ENCODE measurements around the gene FRAT1.

DNA sequence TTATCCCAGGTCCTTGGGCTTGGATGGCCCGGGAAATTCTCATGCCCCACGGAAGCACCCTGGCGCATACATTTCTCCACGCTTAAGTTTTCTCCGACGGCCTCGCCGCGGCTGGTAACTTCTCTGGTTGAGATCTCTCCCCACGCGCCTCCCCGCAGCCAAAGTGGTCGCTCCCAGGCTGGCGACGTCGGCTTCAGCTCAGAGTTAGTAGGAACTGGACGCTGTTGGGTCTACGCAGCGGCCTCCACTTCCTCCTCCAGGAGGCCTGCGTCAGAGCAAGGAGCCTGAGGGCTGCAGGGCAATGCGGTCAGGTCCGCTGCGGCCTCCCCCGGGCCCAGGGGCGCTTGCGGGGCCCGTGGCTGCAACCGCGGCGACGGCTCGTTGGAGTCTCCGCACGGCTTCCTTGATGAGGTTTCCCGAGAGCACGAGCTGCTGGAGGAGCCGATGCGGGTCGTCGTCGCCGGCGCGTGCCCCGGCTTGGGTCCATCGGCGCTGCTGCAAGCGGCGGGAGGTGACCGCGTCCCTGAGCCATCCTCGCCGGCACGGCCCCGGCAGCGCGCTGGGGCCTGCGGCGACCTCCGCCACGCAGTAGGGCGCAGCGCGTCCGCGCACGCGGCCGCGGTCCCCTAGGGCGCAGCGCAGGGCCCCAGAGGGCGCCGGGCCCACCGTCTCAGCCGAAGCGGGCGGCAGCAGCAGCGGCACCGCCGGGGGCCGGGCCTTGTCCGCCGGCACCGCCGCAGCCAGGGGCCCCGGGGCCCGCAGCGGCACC lies 14.7 kb downstream of the FRAT1 start:
- TF ChIP-seq, protein P1, sequence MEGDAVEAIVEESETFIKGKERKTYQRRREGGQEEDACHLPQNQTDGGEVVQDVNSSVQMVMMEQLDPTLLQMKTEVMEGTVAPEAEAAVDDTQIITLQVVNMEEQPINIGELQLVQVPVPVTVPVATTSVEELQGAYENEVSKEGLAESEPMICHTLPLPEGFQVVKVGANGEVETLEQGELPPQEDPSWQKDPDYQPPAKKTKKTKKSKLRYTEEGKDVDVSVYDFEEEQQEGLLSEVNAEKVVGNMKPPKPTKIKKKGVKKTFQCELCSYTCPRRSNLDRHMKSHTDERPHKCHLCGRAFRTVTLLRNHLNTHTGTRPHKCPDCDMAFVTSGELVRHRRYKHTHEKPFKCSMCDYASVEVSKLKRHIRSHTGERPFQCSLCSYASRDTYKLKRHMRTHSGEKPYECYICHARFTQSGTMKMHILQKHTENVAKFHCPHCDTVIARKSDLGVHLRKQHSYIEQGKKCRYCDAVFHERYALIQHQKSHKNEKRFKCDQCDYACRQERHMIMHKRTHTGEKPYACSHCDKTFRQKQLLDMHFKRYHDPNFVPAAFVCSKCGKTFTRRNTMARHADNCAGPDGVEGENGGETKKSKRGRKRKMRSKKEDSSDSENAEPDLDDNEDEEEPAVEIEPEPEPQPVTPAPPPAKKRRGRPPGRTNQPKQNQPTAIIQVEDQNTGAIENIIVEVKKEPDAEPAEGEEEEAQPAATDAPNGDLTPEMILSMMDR (IDR thresholded peaks at IDR 0.05; ENCODE audit: low read length): no peak; the same call in 1 of the 2 replicates
- TF ChIP-seq EZH2 (IDR thresholded peaks at IDR 0.05; ENCODE audit: borderline replicate concordance, low read length): no peak
